SK-N-SH (cell line): ENCODE data around the gene CD96. TPM values are rescaled to one million over a fixed set of nuclear protein-coding genes. Genes with fewer than 3 reads are reported as not detected.

Experiments used
- CHD2 ChIP-seq: fragments of 150-350 bp; IDR thresholded peaks from 2 replicates; pipeline ENCODE4 v1.6.1; 2018; ENCODE audit warnings: low read length; ENCODE audit not compliant: partially characterized antibody
- CTCF ChIP-seq: fragments of 200-600 bp; sonication (generic); IDR thresholded peaks from 2 replicates; pipeline ENCODE4 v1.6.1; 2017; ENCODE audit warnings: antibody characterized with exemption, mild to moderate bottlenecking, moderate library complexity
- ELF1 ChIP-seq: IDR thresholded peaks from 2 replicates; pipeline ENCODE4 v1.4.0; 2012
- EP300 ChIP-seq, 2 experiments: IDR thresholded peaks; 2 replicates each; pipeline versions ENCODE4 v1.4.0 to v1.6.1; 2012; ENCODE audit warnings: borderline replicate concordance in 1 of 2, low read depth in 1 of 2, low read length in 1 of 2
- EZH2phosphoT487 ChIP-seq: fragments of 200-600 bp; sonication (generic); IDR thresholded peaks from 2 replicates; pipeline ENCODE4 v1.6.1; 2017; ENCODE audit warnings: low read depth, mixed run types, mild to moderate bottlenecking, antibody characterized with exemption, moderate library complexity, borderline replicate concordance
- FOSL2 ChIP-seq: IDR thresholded peaks from 2 replicates; pipeline ENCODE4 v1.4.0; 2012; ENCODE audit warnings: low read depth, mild to moderate bottlenecking, moderate library complexity, borderline replicate concordance
- FOXJ3 ChIP-seq: sonication (generic); formaldehyde crosslinking; IDR thresholded peaks from 2 replicates; pipeline ENCODE4 v1.5.1; 2020; ENCODE audit warnings: mild to moderate bottlenecking, missing genetic modification reagents
- GABPA ChIP-seq: IDR thresholded peaks from 2 replicates; pipeline ENCODE4 v1.4.0; 2012; ENCODE audit warnings: low read depth, mild to moderate bottlenecking
- GATA2 ChIP-seq: sonication (generic); formaldehyde crosslinking; IDR thresholded peaks from 2 replicates; pipeline ENCODE4 v1.5.0; 2020; ENCODE audit warnings: mild to moderate bottlenecking, missing genetic modification reagents
- JUND ChIP-seq: IDR thresholded peaks from 2 replicates; pipeline ENCODE4 v1.4.0; 2012
- MAX ChIP-seq: IDR thresholded peaks from 2 replicates; pipeline ENCODE4 v1.4.0; 2012; ENCODE audit warnings: low read depth
- MEF2A ChIP-seq: IDR thresholded peaks from 2 replicates; pipeline ENCODE4 v1.4.0; 2012; ENCODE audit warnings: low read depth, borderline replicate concordance
- NFIC ChIP-seq: IDR thresholded peaks from 2 replicates; pipeline ENCODE4 v1.4.0; 2012; ENCODE audit warnings: borderline replicate concordance
- NRF1 ChIP-seq: IDR thresholded peaks from 2 replicates; pipeline ENCODE4 v1.6.1; 2012; ENCODE audit warnings: low read depth, mild to moderate bottlenecking, low read length
- PBX3 ChIP-seq: IDR thresholded peaks from 2 replicates; pipeline ENCODE4; 2012
- POLR2AphosphoS5 ChIP-seq: IDR thresholded peaks from 2 replicates; pipeline ENCODE4 v1.6.1; 2012; ENCODE audit warnings: low read depth, low read length
- RCOR1 ChIP-seq: fragments of 150-350 bp; IDR thresholded peaks from 2 replicates; pipeline ENCODE4 v1.6.1; 2017; ENCODE audit warnings: antibody characterized with exemption, low read length
- RFX5 ChIP-seq: IDR thresholded peaks from 2 replicates; pipeline ENCODE4 v1.6.1; 2012; ENCODE audit warnings: mild to moderate bottlenecking, improper control_type of control experiment, low read length
- TCF12 ChIP-seq: IDR thresholded peaks from 2 replicates; pipeline ENCODE4 v1.4.0; 2012
- TEAD4 ChIP-seq: IDR thresholded peaks from 2 replicates; pipeline ENCODE4 v1.4.0; 2012; ENCODE audit warnings: mild to moderate bottlenecking, borderline replicate concordance; ENCODE audit not compliant: insufficient read depth
- USF1 ChIP-seq: IDR thresholded peaks from 2 replicates; pipeline ENCODE4 v1.4.0; 2012; ENCODE audit warnings: low read depth, borderline replicate concordance
- USF2 ChIP-seq: fragments of 150-350 bp; IDR thresholded peaks from 2 replicates; pipeline ENCODE4 v1.6.1; 2017; ENCODE audit warnings: antibody characterized with exemption, low read length, low read depth, borderline replicate concordance
- YY1 ChIP-seq: IDR thresholded peaks from 2 replicates; pipeline ENCODE4 v1.4.0; 2012; ENCODE audit warnings: low read depth, mild to moderate bottlenecking
- ZBTB33 ChIP-seq: IDR thresholded peaks from 2 replicates; pipeline ENCODE4 v1.4.0; 2012; ENCODE audit warnings: low read depth, borderline replicate concordance
- polyA plus RNA-seq, 3 experiments: library from polyadenylated mRNA; depleted of rRNA; stranded (reverse); fragments of >200 nt; gene quantifications; 2 replicates each; pipeline ENCODE4 v1.2.3, GENCODE V29; 2012

Gene CD96
- polyA plus RNA-seq, 1 of the 3 experiments (the other 2 are of a cell fraction) = 0.02 TPM

GRCh38 chr3:111668888-111669488 lies 127.0 kb downstream of the CD96 start (continued):
- TF ChIP-seq CHD2 (no peak), MAX (no peak), FOXJ3 (no peak), CTCF (peak; percentile 90), ELF1 (no peak), POLR2AphosphoS5 (no peak), RCOR1 (no peak), TEAD4 (no peak), USF2 (no peak), PBX3 (peak; percentile 83), RFX5 (no peak), NFIC (no peak), EP300 (IDR thresholded peaks at IDR 0.05; ENCODE audit: borderline replicate concordance in 1 of 2, low read depth in 1 of 2, low read length in 1 of 2) (no peak; a peak in 1 of 4 replicates), USF1 (no peak), NRF1 (no peak), YY1 (no peak), FOSL2 (no peak; the same call in 1 of the 2 replicates), GABPA (no peak), GATA2 (no peak), ZBTB33 (no peak), MEF2A (no peak), JUND (no peak), TCF12 (peak; percentile 31; the same call in 1 of the 2 replicates), EZH2phosphoT487 (no peak)
